Smooth muscle cell (in vitro differentiated cells): Measurements from ENCODE around the gene EIF4G3. TPM values are rescaled to one million over a fixed set of nuclear protein-coding genes. Genes with fewer than 3 reads are reported as not detected.

Source experiments
- DNase-seq: peaks from one replicate; lab custom pipeline; 2025; ENCODE audit not compliant: unreplicated experiment; lab: John Stamatoyannopoulos, UW
- H2AFZ ChIP-seq: fragments of 200-600 bp; sonication (generic); 2 replicates; pipeline ENCODE4 v1.6.0; 2016; ENCODE audit warnings: antibody characterized with exemption, low read depth, mild to moderate bottlenecking
- H3F3A ChIP-seq: fragments of 200-600 bp; sonication (generic); 2 replicates; pipeline ENCODE4 v1.6.0; 2017; ENCODE audit warnings: antibody characterized with exemption, low read depth
- H3K27ac ChIP-seq: fragments of 200-600 bp; sonication (generic); 2 replicates; pipeline ENCODE4 v1.5.1; 2016; ENCODE audit warnings: low read depth, mild to moderate bottlenecking
- H3K27me3 ChIP-seq: fragments of 200-600 bp; sonication (generic); 2 replicates; pipeline ENCODE4 v1.6.1; 2016; ENCODE audit warnings: low read depth, mild to moderate bottlenecking
- H3K36me3 ChIP-seq: fragments of 200-600 bp; sonication (generic); 2 replicates; pipeline ENCODE4 v1.5.1; 2016; ENCODE audit warnings: low read depth
- H3K4me1 ChIP-seq: fragments of 200-600 bp; sonication (generic); 2 replicates; pipeline ENCODE4 v1.5.1; 2016; ENCODE audit warnings: low read depth
- H3K4me2 ChIP-seq: fragments of 200-600 bp; sonication (generic); 2 replicates; pipeline ENCODE4 v1.6.0; 2016; ENCODE audit warnings: mild to moderate bottlenecking
- H3K4me3 ChIP-seq: fragments of 200-600 bp; sonication (generic); 2 replicates; pipeline ENCODE4 v1.5.1; 2016; ENCODE audit warnings: mild to moderate bottlenecking
- H3K79me2 ChIP-seq: fragments of 200-600 bp; sonication (generic); 2 replicates; pipeline ENCODE4 v1.6.0; 2016; ENCODE audit warnings: low read depth, mild to moderate bottlenecking
- H3K9ac ChIP-seq: fragments of 200-600 bp; sonication (generic); 2 replicates; pipeline ENCODE4 v1.6.0; 2016; ENCODE audit warnings: low read depth
- H3K9me3 ChIP-seq: fragments of 200-600 bp; sonication (generic); replicated peaks from 2 replicates; pipeline ENCODE4 v1.5.1; 2016; ENCODE audit warnings: low read depth
- H4K20me1 ChIP-seq: fragments of 200-600 bp; sonication (generic); 2 replicates; pipeline ENCODE4 v1.6.0; 2016; ENCODE audit warnings: low read depth
- CTCF ChIP-seq: fragments of 200-600 bp; sonication (generic); IDR thresholded peaks from 2 replicates; pipeline ENCODE4 v1.5.1; 2017; ENCODE audit warnings: borderline replicate concordance, mild to moderate bottlenecking, antibody characterized with exemption; ENCODE audit not compliant: insufficient read depth, poor library complexity, severe bottlenecking
- WGBS: methylation state at CpG from one replicate; pipeline ENCODE4 v1.1.7; 2016; ENCODE audit warnings: low lambda C conversion rate; 5-methylcytosine and 5-hydroxymethylcytosine counted together
- polyA plus RNA-seq: library from polyadenylated mRNA; unstranded; fragments of >200 nt; fragmentation: Nextera tagmentation; extraction: Ambion mirVana; gene quantifications from 2 replicates; pipeline ENCODE4 v1.2.1, GENCODE V29; 2016
- total RNA-seq: library from RNA; depleted of rRNA; stranded (reverse); fragments of >200 nt; gene quantifications from 2 replicates; pipeline ENCODE4 v1.2.3, GENCODE V29; 2014

EIF4G3 gene
- total and polyA plus RNA-seq, 2 experiments from 2014 or later, result 31.5 to 49.5 TPM

GRCh38 chr1:21104683-21105082 lies 72.0 kb downstream of the EIF4G3 start:
- H3K27ac ChIP-seq, result no peak overlapping the region
- peaks cover 41% of the 10 kb centered on the region for H4K20me1 ChIP-seq
- peaks cover 30% of the 10 kb centered on the region for H3K79me2 ChIP-seq
- H3K4me2 ChIP-seq, result no peak overlapping the region
- H3K36me3 ChIP-seq, result peaks cover 6% of the 10 kb centered on the region
- H3K9ac ChIP-seq, result no peak overlapping the region
- H3K4me1 ChIP-seq, result peaks cover 5% of the 10 kb centered on the region
- no peak for DNase-seq
- no peak overlapping the region for H3K4me3 ChIP-seq
- no peaks in the 10 kb centered on the region for H3F3A ChIP-seq
- H3K9me3 ChIP-seq, result no peaks in the 10 kb centered on the region
- no peak for TF ChIP-seq CTCF
- no peaks in the 10 kb centered on the region for H3K27me3 ChIP-seq
- 98% methylated on average over 3 of the region's 3 CpGs for WGBS
- H2AFZ ChIP-seq, result no peak overlapping the region

- Histone ChIP-seq H3K9ac (no peak overlapping the region), H3K4me1 (peaks cover 5% of the 10 kb centered on the region), H4K20me1 (peaks cover 63% of the 10 kb centered on the region), H3K79me2 (peaks cover 53% of the 10 kb centered on the region), H2AFZ (no peak overlapping the region), H3K27me3 (no peaks in the 10 kb centered on the region), H3K36me3 (peaks cover 6% of the 10 kb centered on the region), H3K9me3 (no peaks in the 10 kb centered on the region), H3K4me2 (no peak overlapping the region), H3K27ac (no peak overlapping the region), H3F3A (no peaks in the 10 kb centered on the region), H3K4me3 (no peak overlapping the region)
- TF ChIP-seq CTCF, result no peak
- 83% methylated on average over 5 of the region's 5 CpGs for WGBS
- no peak for DNase-seq
These were observed 76.2 kb downstream of the EIF4G3 start for GRCh38 chr1:21100481-21100921.

GRCh38 chr1:21099869-21100131 lies 76.9 kb downstream of the EIF4G3 start:
- H3K4me2 ChIP-seq, result no peak overlapping the region
- no peaks in the 10 kb centered on the region for H3F3A ChIP-seq
- H4K20me1 ChIP-seq, result peaks cover 63% of the 10 kb centered on the region
- no peak overlapping the region for H2AFZ ChIP-seq
- H3K27me3 ChIP-seq, result no peaks in the 10 kb centered on the region
- H3K9ac ChIP-seq, result no peak overlapping the region
- no peak for DNase-seq
- peaks cover 5% of the 10 kb centered on the region for H3K4me1 ChIP-seq
- H3K36me3 ChIP-seq, result peaks cover 6% of the 10 kb centered on the region
- H3K27ac ChIP-seq, result no peak overlapping the region
- peaks cover 58% of the 10 kb centered on the region for H3K79me2 ChIP-seq
- H3K4me3 ChIP-seq, result no peak overlapping the region
- WGBS, result 100% methylated on average over 2 of the region's 2 CpGs
- no peaks in the 10 kb centered on the region for H3K9me3 ChIP-seq
- no peak for TF ChIP-seq CTCF

GRCh38 chr1:21099034-21099868 lies 77.4 kb downstream of the EIF4G3 start:
- Histone ChIP-seq H3K4me1 (peaks cover 5% of the 10 kb centered on the region), H3K79me2 (peaks cover 54% of the 10 kb centered on the region), H3K4me3 (no peak overlapping the region), H3F3A (no peaks in the 10 kb centered on the region), H3K27ac (peak overlapping the region; percentile 36), H3K27me3 (no peaks in the 10 kb centered on the region), H3K9ac (no peak overlapping the region), H3K9me3 (no peaks in the 10 kb centered on the region), H3K36me3 (peaks cover 6% of the 10 kb centered on the region), H3K4me2 (no peak overlapping the region), H2AFZ (no peak overlapping the region), H4K20me1 (peaks cover 60% of the 10 kb centered on the region)
- 71% methylated on average over 2 of the region's 2 CpGs for WGBS
- no peak for DNase-seq
- TF ChIP-seq CTCF, result no peak
